Measurements from ENCODE around the gene NNMT.

GRCh38 chr11:114362326-114362725 is 66.1 kb downstream of the NNMT start:
- TF ChIP-seq POLR2A (IDR thresholded peaks at IDR 0.05; ENCODE audit: low read depth, low read length): no peak
- TF ChIP-seq TAF1 (IDR thresholded peaks at IDR 0.05; ENCODE audit: low read depth, low read length): no peak
